ENCODE results near the gene DIP2A.

GRCh38 chr21:46567348-46567747 is 108.7 kb downstream of the DIP2A start:
- TF ChIP-seq CTCF (conservative IDR thresholded peaks at IDR 0.05; ENCODE audit: low read depth in 2 of 2) (no peak), POLR2AphosphoS5 (IDR thresholded peaks at IDR 0.05; ENCODE audit: low read depth) (no peak), EZH2phosphoT487 (IDR thresholded peaks at IDR 0.05; ENCODE audit: unreplicated experiment) (no peak), ZNF114 (CRISPR knock-in tag; IDR thresholded peaks at IDR 0.05) (no peak), EZH2 (IDR thresholded peaks at IDR 0.05; ENCODE audit: low read depth, unreplicated experiment) (no peak), JUNB (IDR thresholded peaks at IDR 0.05; ENCODE audit: unreplicated experiment) (no peak), REST (IDR thresholded peaks at IDR 0.05; ENCODE audit: unreplicated experiment) (no peak)

Data from GM23338 (cell line).